GM18520 (cell line): ENCODE measurements around the gene PARL.
"Not testable (repeated sequence)": the region's sequence is repeated elsewhere in the genome, so short reads cannot be mapped to it uniquely, and the experiment has no call there.

ENCODE experiments used
- ATAC-seq: cut with Tn5 transposase; IDR thresholded peaks from one replicate; pipeline ENCODE4 v1.9.1; 2021; ENCODE audit not compliant: unreplicated experiment

The PARL gene

DNA sequence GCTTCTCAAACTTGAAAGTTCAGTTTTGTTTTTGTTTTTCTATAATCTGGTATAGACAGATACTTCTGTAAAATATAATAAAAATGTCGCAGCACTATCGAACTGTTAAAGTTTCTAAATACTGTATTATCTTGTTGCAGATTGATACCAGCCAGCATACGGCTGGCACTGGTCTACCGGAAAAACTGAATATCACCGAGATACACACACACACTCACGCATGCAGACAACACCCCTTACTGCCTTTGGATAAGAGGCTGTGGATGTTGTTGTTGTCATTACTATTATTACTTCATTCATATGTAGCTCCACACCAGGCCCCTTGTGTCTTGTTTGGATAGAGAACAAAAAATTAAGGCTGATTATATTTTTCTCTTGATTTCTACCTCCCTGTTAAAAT, 91.7 kb downstream of the PARL start:
- ATAC-seq, result no peak

DNA sequence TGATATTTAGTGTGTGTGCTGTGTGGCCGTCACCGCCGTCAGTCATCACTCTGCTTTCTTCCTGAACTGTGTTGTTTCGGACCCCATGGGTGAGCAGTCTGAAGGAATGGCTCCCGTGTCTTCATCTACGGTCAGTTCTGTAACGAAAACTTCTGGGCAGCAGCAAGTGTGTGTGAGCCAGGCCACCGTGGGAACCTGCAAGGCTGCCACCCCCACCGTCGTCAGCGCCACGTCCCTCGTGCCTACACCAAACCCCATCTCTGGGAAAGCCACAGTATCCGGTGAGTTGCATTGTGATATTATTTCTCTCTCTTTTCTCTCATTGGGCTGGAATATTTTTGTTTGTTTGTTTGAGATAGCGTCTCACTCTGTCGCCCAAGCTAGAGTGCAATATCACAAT, 94.0 kb downstream of the PARL start:
- no peak for ATAC-seq

DNA sequence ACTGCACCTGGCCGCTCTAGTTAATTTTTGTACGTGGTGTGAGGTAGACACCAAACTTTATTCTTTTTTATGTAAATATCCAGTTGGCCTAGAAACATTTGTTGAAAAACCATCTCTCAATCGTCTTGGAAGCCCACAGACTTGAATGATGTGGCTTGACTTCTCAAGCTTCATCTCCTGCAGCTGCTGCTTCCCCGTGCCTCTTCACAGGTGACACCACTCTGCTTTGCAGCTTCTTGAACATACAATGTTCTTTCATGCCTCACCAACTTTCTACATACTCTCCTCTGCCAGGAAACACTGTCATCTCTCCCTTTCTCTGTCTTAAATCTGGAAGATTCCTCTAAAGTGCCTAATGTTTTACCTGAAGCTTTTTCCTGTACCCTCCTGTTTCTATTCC, 94.9 kb downstream of the PARL start:
- ATAC-seq, result no peak

DNA sequence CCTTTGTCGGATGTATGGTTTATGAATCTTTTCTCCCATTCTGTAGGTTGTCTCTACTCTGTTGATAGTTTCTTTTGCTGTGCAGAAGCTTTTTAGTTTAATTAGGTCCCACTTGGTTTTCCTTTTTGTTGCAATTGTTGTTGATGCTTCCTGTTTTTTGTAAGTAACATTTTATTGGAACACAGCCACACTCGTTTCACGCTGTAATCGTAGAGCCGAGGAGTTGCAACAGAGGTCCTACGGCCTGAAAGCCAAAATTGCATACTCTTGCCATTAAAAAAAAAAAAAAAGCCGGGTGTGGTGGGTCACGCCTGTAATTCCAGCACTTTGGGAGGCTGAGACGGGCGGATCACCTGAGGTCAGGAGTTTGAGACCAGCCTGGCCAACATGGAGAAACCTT, 100.2 kb downstream of the PARL start:
- ATAC-seq, result not testable (repeated sequence)

DNA sequence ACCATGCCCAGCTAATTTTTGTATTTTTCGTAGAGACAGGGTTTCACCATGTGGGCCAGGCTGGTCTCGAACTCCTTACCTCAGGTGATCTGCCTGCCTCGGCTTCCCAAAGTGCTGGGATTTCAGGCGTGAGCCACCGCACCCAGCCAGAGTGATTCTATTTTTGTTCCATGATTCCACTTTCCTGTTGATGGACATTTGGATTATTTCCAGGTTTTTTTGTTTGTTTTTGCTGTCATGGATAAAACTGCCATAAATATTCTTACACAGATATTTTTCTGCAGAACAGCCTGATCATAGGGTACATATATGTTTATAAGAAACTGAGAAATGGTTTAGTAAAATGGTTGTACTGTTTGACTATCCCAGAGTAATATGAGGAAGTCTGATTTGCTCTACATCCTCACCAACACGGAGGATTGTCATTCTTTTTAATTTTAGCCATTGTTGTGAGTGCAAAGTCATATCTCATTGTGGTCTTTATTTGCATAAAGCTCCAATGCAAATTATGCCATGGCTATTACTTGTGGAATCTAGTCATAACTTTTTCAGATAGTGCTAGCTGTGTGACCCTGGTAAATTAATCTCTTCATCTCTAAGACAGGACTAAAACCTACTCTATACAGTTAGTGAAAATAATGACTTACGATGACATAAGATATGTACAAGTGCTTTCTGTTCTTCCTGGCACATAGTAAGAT, 102.0 kb downstream of the PARL start:
- ATAC-seq, result no peak

DNA sequence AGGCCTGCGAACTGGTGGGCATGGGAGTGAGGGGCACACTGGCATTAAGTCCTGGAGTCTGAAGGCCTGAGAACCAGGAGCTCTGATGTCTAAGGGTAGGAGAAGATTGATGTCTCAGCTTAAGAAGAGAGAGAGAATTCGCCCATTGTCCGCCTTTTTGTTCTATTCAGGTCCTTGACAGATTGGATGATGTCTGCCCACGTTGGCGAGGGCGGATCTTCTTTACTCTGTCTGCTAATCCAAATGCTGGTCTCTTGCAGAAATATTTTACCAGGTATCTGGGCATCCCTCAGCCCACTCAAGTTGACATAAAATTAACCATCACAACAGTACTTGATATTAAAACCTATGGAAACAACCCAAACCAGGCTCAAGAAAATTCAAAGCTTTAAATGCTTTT, 103.4 kb downstream of the PARL start:
- ATAC-seq, result no peak

DNA sequence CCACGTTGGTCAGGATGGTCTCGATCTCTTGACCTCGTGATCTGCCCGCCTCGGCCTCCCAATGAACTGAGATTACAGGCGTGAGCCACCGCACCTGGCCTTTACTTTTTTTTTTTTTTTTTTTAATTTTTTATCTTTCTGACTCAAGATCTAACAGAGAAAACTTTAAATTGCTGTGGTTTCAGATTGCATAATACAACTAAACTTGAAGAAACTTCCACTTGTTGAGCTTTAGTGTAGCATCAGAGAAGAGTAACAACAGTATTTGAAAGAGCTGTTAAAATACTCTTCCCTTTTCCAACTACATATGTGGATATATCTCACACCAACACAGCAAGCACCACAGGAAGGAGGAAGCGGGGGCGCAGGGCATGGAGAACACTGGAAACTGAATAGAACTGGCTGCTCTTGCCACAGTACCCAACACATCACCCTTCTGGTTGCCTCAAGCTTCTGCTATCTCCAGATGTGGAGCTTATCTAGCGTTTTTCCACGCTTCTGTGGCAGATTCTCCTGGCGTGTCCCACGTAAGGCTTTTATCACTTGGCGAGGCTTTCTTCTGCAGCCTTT, 104.7 kb downstream of the PARL start:
- no peak for ATAC-seq
